ENCODE data around the gene MED20. TPM values are rescaled to one million over a fixed set of nuclear protein-coding genes. Genes with fewer than 3 reads are reported as not detected.

The MED20 gene
- total and polyA plus RNA-seq, 2 donors (not counting 3 experiments of a cell fraction or from before 2014, with no cell fraction given), result 30.4 to 37.8 TPM

DNA sequence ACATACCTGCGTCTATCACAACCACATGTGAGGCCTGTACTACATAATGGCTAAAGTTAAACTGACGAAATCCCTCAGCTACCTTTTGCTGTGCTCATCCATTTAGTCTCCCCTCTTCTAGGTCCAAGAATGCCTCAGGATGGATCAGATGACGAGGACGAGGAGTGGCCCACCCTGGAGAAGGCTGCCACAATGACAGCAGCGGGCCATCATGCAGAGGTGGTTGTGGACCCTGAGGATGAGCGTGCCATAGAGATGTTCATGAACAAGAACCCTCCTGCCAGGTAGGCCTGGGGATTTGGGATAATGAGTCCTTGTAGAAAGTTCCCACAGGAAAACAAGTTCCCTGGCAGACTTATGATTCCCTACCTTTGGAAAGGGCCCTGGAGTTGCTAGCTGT is 6.3 kb upstream of the MED20 start:
- Histone ChIP-seq H3K27ac (ENCODE audit: insufficient read depth, low read depth, low read length) (no peak overlapping the region), H3K4me1 (ENCODE audit: control insufficient read depth, extremely low read depth, insufficient read depth, low read length) (peaks cover 14% of the 10 kb centered on the region), H3K9me3 (replicated peaks; ENCODE audit: control insufficient read depth, insufficient read depth, low read length) (no peaks in the 10 kb centered on the region), H3K9ac (replicated peaks; ENCODE audit: extremely low read depth, insufficient read depth, low read length) (no peak overlapping the region), H2AFZ (ENCODE audit: low read depth, low read length) (no peak overlapping the region), H3K27me3 (ENCODE audit: control insufficient read depth in 2 of 2, insufficient read depth in 2 of 2, low read length in 2 of 2) (no peaks in the 10 kb centered on the region), H3K4me3 (replicated peaks in 1 of 3; ENCODE audit: insufficient read depth in 1 of 3, low read depth in 1 of 3, low read length in 3 of 3) (no peak overlapping the region), H3K9me1 (replicated peaks; ENCODE audit: control insufficient read depth, extremely low read depth, insufficient read depth, low read length) (no peaks in the 10 kb centered on the region), H3K36me3 (ENCODE audit: control insufficient read depth in 2 of 2, extremely low read depth in 1 of 2, insufficient read depth in 2 of 2, low read length in 2 of 2) (peaks cover 24 to 40% of the 10 kb centered on the region in 2 experiments), H4K20me1 (replicated peaks; ENCODE audit: control insufficient read depth, extremely low read depth, insufficient read depth, low read length) (no peaks in the 10 kb centered on the region), H3K79me2 (ENCODE audit: control insufficient read depth, insufficient read depth, low read length) (peaks cover 50% of the 10 kb centered on the region), H3K4me2 (ENCODE audit: insufficient read depth, low read length) (no peak overlapping the region)
- POLR2A ChIA-PET, result no interaction called here
- BruUV-seq (replicated peaks), result no TSS peak
- CTCF ChIA-PET, result interaction anchor here (1.3 to 2.1 kb wide), 3 partner anchors 9 to 126 kb away, joined by 4 to 7 read pairs (median 5); no protein-coding TSS in a partner anchor
- no peak for FAIRE-seq
- no peak for TF ChIP-seq POLR2AphosphoS5 (IDR thresholded peaks at IDR 0.05; ENCODE audit: insufficient read depth, low read depth, low read length)
- no peak for TF ChIP-seq POLR2A (IDR thresholded peaks at IDR 0.05; ENCODE audit: low read depth, low read length)
- TF ChIP-seq MYC (IDR thresholded peaks at IDR 0.05; ENCODE audit: low read depth, low read length), result no peak
- TF ChIP-seq CTCF (IDR thresholded peaks at IDR 0.05; ENCODE audit: extremely low read depth in 1 of 2, insufficient read depth in 1 of 2, low read depth in 1 of 2, low read length in 2 of 2), result no peak
- TF ChIP-seq, protein P1, sequence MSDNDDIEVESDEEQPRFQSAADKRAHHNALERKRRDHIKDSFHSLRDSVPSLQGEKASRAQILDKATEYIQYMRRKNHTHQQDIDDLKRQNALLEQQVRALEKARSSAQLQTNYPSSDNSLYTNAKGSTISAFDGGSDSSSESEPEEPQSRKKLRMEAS (IDR thresholded peaks at IDR 0.05; ENCODE audit: insufficient read depth, insufficient read length), result no peak
- no peak for TF ChIP-seq GATA2 (IDR thresholded peaks at IDR 0.05; ENCODE audit: insufficient read depth, insufficient read length, low read depth, low read length)
- TF ChIP-seq EZH2 (IDR thresholded peaks at IDR 0.05; ENCODE audit: borderline replicate concordance, low read depth, low read length, severe bottlenecking), result no peak
- TF ChIP-seq JUN (IDR thresholded peaks at IDR 0.05; ENCODE audit: borderline replicate concordance, insufficient read depth, insufficient read length, low read depth), result no peak
- no peak for TF ChIP-seq FOS (IDR thresholded peaks at IDR 0.05; ENCODE audit: borderline replicate concordance, insufficient read depth, low read length)
- dilution Hi-C loops (cut with MboI; ENCODE audit: extremely low pct_ligation_motif_present, low sequenced_read_pairs) (no loop called here), intact Hi-C loops (cut with micrococcal nuclease) (no loop called here)
- DNase-seq (ENCODE audit: low read depth, low spot score), result no peak

All from endothelial cell of umbilical vein (primary cell).